22Rv1 (cell line): Measurements from ENCODE around the gene FOXO1.

ENCODE experiments used
- CTCF ChIP-seq: fragments of 450-650 bp; IDR thresholded peaks from 2 replicates; pipeline ENCODE4 v1.5.1; 2017; ENCODE audit warnings: mild to moderate bottlenecking
- ZFX ChIP-seq: fragments of 450-650 bp; IDR thresholded peaks from 2 replicates; pipeline ENCODE4 v1.6.1; 2017; ENCODE audit warnings: antibody characterized with exemption, borderline replicate concordance

GRCh38 chr13:40596484-40596883 is 70.0 kb downstream of the FOXO1 start:
- no peak for TF ChIP-seq CTCF
- no peak for TF ChIP-seq ZFX
